Lower lobe of right lung (tissue), 2 donors: Measurements from ENCODE around the gene ZPBP. TPM values are rescaled to one million over a fixed set of nuclear protein-coding genes. Genes with fewer than 3 reads are reported as not detected.

Source experiments
- ATAC-seq, 2 donors: fragments of 200-7000 bp; cut with Tn5 transposase; one replicate each; pipeline ENCODE4 v1.9.1; 2020 to 2022; ENCODE audit warnings: mild to moderate bottlenecking in 2 of 2, moderate library complexity in 2 of 2
- DNase-seq: peaks from one replicate; pipeline ENCODE4 v3.0.0-alpha.2; 2020
- H3K27ac ChIP-seq: fragments of 200-600 bp; one replicate; pipeline ENCODE4 v1.8.0; 2022
- H3K27me3 ChIP-seq: fragments of 200-600 bp; one replicate; pipeline ENCODE4 v1.8.0; 2022; ENCODE audit warnings: low read depth
- H3K36me3 ChIP-seq: fragments of 200-600 bp; one replicate; pipeline ENCODE4 v1.8.0; 2022; ENCODE audit warnings: mild to moderate bottlenecking
- H3K4me1 ChIP-seq: fragments of 200-600 bp; one replicate; pipeline ENCODE4 v1.8.0; 2022
- H3K4me3 ChIP-seq: fragments of 200-600 bp; one replicate; pipeline ENCODE4 v1.8.0; 2022; ENCODE audit warnings: mild to moderate bottlenecking
- H3K9me3 ChIP-seq: fragments of 200-600 bp; one replicate; pipeline ENCODE4 v1.8.0; 2022
- CTCF ChIP-seq: fragments of 200-600 bp; IDR thresholded peaks from one replicate; pipeline ENCODE4 v1.8.0; 2022; ENCODE audit warnings: antibody characterized with exemption, mild to moderate bottlenecking
- intact Hi-C: fragments of 100-400 bp; cut with DNase I; formaldehyde crosslinking; loops from one replicate; pipeline ENCODE4 v1.11.0; 2022
- total RNA-seq: library from RNA; stranded (reverse); fragmentation: NEBNext Ultra II Directional; extraction: Animal tissue kit (Norgen Biotek cat#: 25700); gene quantifications from one replicate; pipeline ENCODE4 v1.2.1, GENCODE V29; 2021
- donor health status: DM: no; HTN: yes; CAD: no; lungs with severe emphysema.

The ZPBP gene
- total RNA-seq, 1 donor from 2014 or later, result not detected

DNA sequence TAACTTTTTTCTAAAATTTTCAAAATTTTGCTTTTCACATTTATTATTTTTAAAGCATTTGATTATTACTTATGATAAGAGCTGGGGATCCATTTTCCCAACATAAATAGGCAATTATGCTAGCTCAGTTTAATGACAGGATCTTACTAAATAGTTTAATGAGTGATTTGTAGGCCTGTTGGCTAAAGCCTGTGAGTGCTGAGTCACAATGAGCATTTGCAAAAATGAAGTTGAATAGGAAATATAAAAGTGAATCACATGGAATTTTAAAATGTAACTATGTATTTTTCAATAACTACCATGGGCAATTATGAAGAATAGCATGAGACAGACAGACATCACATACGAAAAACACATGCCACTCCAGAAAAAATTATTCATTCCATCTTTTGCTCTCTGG, 45.1 kb upstream of the ZPBP start:
- no peak for DNase-seq
- no peaks in the 10 kb centered on the region for H3K4me1 ChIP-seq
- no peaks in the 10 kb centered on the region for H3K27me3 ChIP-seq
- H3K9me3 ChIP-seq, result no peaks in the 10 kb centered on the region
- H3K4me3 ChIP-seq, result no peak overlapping the region
- no peak for TF ChIP-seq CTCF
- intact Hi-C loops, result no loop called here
- H3K27ac ChIP-seq, result no peak overlapping the region
- no peaks in the 10 kb centered on the region for H3K36me3 ChIP-seq
- ATAC-seq, result no peak

GRCh38 chr7:50125766-50126165, 32.7 kb upstream of the ZPBP start:
- H3K4me1 ChIP-seq, result no peaks in the 10 kb centered on the region
- ATAC-seq (no peak), DNase-seq (no peak)
- no peaks in the 10 kb centered on the region for H3K36me3 ChIP-seq
- no peak overlapping the region for H3K4me3 ChIP-seq
- TF ChIP-seq CTCF, result no peak
- no peak overlapping the region for H3K27ac ChIP-seq
- H3K9me3 ChIP-seq, result no peaks in the 10 kb centered on the region
- intact Hi-C loops, result no loop called here
- no peaks in the 10 kb centered on the region for H3K27me3 ChIP-seq

- no peak for TF ChIP-seq CTCF
- ATAC-seq (no peak), DNase-seq (no peak)
- H3K4me3 ChIP-seq, result no peak overlapping the region
- no peaks in the 10 kb centered on the region for H3K36me3 ChIP-seq
- intact Hi-C loops, result no loop called here
- no peaks in the 10 kb centered on the region for H3K27me3 ChIP-seq
- H3K9me3 ChIP-seq, result no peaks in the 10 kb centered on the region
- H3K27ac ChIP-seq, result no peak overlapping the region
- H3K4me1 ChIP-seq, result no peaks in the 10 kb centered on the region
These were observed 28.2 kb upstream of the ZPBP start for GRCh38 chr7:50121286-50121685.

GRCh38 chr7:50119815-50120637, 27.0 kb upstream of the ZPBP start:
- no peaks in the 10 kb centered on the region for H3K4me1 ChIP-seq
- H3K4me3 ChIP-seq, result no peak overlapping the region
- DNase-seq, result no peak
- H3K9me3 ChIP-seq, result no peaks in the 10 kb centered on the region
- ATAC-seq, result no peak
- no peak overlapping the region for H3K27ac ChIP-seq
- no peak for TF ChIP-seq CTCF
- no peaks in the 10 kb centered on the region for H3K36me3 ChIP-seq
- intact Hi-C loops, result no loop called here
- H3K27me3 ChIP-seq, result no peaks in the 10 kb centered on the region

DNA sequence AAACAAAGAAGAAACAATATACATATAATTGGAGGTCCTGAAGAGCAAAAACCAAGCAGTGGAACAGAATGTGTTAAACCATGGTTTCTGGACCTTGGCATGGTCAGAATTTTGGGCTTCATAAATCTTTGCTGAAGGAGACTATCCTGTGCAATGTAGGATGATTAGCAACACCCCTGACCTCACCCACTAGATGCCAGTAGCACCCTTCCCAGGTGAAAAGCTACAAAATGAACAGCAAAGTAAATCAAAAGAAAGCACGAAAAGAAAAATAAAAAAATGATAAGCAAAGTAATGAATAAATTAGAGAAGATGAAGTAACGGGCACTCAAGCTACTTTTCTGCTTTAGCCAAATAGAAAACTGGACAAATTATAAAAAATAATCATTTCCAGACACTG, 19.2 kb upstream of the ZPBP start:
- no peak for TF ChIP-seq CTCF
- ATAC-seq (no peak), DNase-seq (no peak)
- intact Hi-C loops, result no loop called here
- H3K27me3 ChIP-seq, result no peaks in the 10 kb centered on the region
- H3K4me3 ChIP-seq, result no peak overlapping the region
- no peaks in the 10 kb centered on the region for H3K36me3 ChIP-seq
- no peaks in the 10 kb centered on the region for H3K9me3 ChIP-seq
- H3K4me1 ChIP-seq, result no peaks in the 10 kb centered on the region
- no peak overlapping the region for H3K27ac ChIP-seq
